ENCODE measurements around the gene ATP2A2. TPM values are rescaled to one million over a fixed set of nuclear protein-coding genes. Genes with fewer than 3 reads are reported as not detected.
"Not testable (repeated sequence)": the region's sequence is repeated elsewhere in the genome, so short reads cannot be mapped to it uniquely, and the experiment has no call there.

Gene ATP2A2
- total RNA-seq, 1 donor from 2014 or later = 93.5 TPM

- DNase-seq (ENCODE audit: low read depth) = no peak
- no peak for TF ChIP-seq CTCF (conservative IDR thresholded peaks at IDR 0.05; ENCODE audit: low read depth, low read length)
- H3K4me3 ChIP-seq (ENCODE audit: low read depth, low read length) = no peak overlapping the region
These were observed 58.3 kb downstream of the ATP2A2 start for GRCh38 chr12:110339184-110339952.

- not testable (repeated sequence) for DNase-seq (ENCODE audit: low read depth)
These were observed 59.2 kb downstream of the ATP2A2 start for GRCh38 chr12:110340261-110340660.

DNA sequence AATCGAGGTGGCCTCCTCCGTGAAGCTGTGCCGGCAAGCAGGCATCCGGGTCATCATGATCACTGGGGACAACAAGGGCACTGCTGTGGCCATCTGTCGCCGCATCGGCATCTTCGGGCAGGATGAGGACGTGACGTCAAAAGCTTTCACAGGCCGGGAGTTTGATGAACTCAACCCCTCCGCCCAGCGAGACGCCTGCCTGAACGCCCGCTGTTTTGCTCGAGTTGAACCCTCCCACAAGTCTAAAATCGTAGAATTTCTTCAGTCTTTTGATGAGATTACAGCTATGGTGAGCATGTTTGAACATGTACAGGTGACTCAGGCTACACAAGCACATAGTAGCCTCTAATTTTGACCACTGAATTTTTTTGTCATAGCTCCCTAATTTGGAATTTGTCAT lies 59.7 kb downstream of the ATP2A2 start:
- DNase-seq (ENCODE audit: low read depth) = no peak
- no peak for TF ChIP-seq CTCF (conservative IDR thresholded peaks at IDR 0.05; ENCODE audit: low read depth, low read length)
- no peak overlapping the region for H3K4me3 ChIP-seq (ENCODE audit: low read depth, low read length)

More at GRCh38 chr12:110340261-110340660, 59.2 kb downstream of the ATP2A2 start:
- H3K4me3 ChIP-seq (ENCODE audit: low read depth, low read length) = not testable (repeated sequence)

DNA sequence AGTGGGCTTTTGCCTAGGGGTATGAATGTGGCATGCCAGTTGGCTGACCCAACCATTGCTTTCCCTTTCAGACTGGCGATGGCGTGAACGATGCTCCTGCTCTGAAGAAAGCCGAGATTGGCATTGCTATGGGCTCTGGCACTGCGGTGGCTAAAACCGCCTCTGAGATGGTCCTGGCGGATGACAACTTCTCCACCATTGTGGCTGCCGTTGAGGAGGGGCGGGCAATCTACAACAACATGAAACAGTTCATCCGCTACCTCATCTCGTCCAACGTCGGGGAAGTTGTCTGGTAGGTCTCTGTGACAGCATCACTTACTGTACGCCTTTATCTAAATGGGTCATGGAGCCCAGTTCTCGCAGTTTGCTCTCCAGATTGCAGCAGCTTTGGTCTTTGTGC lies 61.1 kb downstream of the ATP2A2 start:
- no peak for DNase-seq (ENCODE audit: low read depth)
- no peak overlapping the region for H3K4me3 ChIP-seq (ENCODE audit: low read depth, low read length)
- no peak for TF ChIP-seq CTCF (conservative IDR thresholded peaks at IDR 0.05; ENCODE audit: low read depth, low read length)

DNA sequence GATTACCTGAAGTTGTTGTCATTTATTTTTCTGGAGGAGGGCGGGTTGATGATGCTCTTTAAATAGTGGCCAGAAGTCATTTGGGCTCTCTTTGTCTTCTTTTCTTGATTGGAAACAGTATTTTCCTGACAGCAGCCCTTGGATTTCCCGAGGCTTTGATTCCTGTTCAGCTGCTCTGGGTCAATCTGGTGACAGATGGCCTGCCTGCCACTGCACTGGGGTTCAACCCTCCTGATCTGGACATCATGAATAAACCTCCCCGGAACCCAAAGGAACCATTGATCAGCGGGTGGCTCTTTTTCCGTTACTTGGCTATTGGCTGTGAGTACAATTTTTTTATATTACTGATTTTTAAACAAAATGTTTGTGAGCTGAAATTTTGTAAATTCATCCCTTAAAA lies 62.1 kb downstream of the ATP2A2 start:
- TF ChIP-seq CTCF (conservative IDR thresholded peaks at IDR 0.05; ENCODE audit: low read depth, low read length) = no peak
- no peak overlapping the region for H3K4me3 ChIP-seq (ENCODE audit: low read depth, low read length)
- DNase-seq (ENCODE audit: low read depth) = no peak

DNA sequence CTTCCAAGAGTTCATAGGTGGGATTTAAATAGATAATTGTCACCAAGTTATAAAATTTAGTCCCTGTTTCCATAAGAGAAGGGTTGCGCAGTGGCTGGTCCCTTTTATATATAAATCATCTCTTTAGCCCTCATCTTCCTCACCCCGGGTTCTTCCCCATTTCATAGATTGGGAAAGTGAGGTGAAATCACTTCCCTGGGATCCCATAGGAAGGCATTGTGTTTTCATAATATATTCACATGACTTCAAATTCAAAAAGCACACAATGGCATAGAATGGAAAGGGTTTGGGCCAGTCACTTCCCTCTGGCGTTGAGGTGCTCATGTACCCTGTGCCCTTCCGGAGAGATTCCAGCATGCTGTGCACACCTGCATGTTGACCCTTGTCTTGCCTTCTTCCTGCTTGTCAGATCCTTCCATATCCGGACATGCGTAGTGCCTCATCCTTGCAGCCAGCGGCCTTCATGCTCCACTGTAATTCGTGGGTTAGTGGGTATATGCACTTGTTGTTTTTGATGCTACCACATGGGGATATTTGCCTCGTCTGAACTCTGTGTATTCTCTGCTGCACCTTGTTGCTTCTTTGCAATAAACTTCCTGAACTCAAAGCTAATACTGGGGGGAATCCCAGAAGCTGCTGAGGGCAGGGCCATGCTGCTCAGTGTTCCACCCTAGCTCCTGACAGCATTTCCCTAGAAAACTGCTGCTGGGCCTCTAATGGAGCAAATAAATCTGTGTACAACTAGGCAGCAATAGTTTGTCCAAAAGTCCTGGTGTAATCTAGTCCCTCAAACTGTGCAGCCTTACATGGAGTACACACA lies 62.9 kb downstream of the ATP2A2 start:
- no peak for TF ChIP-seq CTCF (conservative IDR thresholded peaks at IDR 0.05; ENCODE audit: low read depth, low read length)
- H3K4me3 ChIP-seq (ENCODE audit: low read depth, low read length) = no peak overlapping the region
- no peak for DNase-seq (ENCODE audit: low read depth)

GRCh38 chr12:110344657-110345056 lies 63.6 kb downstream of the ATP2A2 start:
- no peak for TF ChIP-seq CTCF (conservative IDR thresholded peaks at IDR 0.05; ENCODE audit: low read depth, low read length)
- no peak overlapping the region for H3K4me3 ChIP-seq (ENCODE audit: low read depth, low read length)
- DNase-seq (ENCODE audit: low read depth) = no peak

Measured in epithelial cell of proximal tubule (primary cell).